ENCODE measurements around the gene CLIC4. TPM values are rescaled to one million over a fixed set of nuclear protein-coding genes. Genes with fewer than 3 reads are reported as not detected.

The CLIC4 gene
- total RNA-seq, 2 donors from 2014 or later, result 740 to 777 TPM

GRCh38 chr1:24858277-24858676 lies 113.0 kb downstream of the CLIC4 start:
- Histone ChIP-seq H3K4me3 (no peak overlapping the region), H3K27ac (no peak overlapping the region), H3K9me3 (no peaks in the 10 kb centered on the region), H3K27me3 (replicated peaks; ENCODE audit: insufficient read depth) (no peaks in the 10 kb centered on the region), H3K4me1 (ENCODE audit: control insufficient read depth in 1 of 2, low read depth in 2 of 2) (no peaks in the 10 kb centered on the region), H3K36me3 (no peaks in the 10 kb centered on the region)
- ATAC-seq (ENCODE audit: insufficient number of reproducible peaks, low FRiP score, low read depth), result no peak
- TF ChIP-seq CTCF (IDR thresholded peaks at IDR 0.05), result no peak
- no peak for DNase-seq (ENCODE audit: low spot score)

GRCh38 chr1:24859063-24860010 lies 114.1 kb downstream of the CLIC4 start:
- H3K4me3 ChIP-seq, result no peak overlapping the region
- H3K27ac ChIP-seq, result no peak overlapping the region
- TF ChIP-seq CTCF (IDR thresholded peaks at IDR 0.05), result no peak
- H3K36me3 ChIP-seq, result no peaks in the 10 kb centered on the region
- ATAC-seq (ENCODE audit: insufficient number of reproducible peaks, low FRiP score, low read depth), result no peak
- H3K27me3 ChIP-seq (replicated peaks; ENCODE audit: insufficient read depth), result no peaks in the 10 kb centered on the region
- no peaks in the 10 kb centered on the region for H3K9me3 ChIP-seq
- DNase-seq (ENCODE audit: low spot score), result no peak
- no peaks in the 10 kb centered on the region for H3K4me1 ChIP-seq (ENCODE audit: control insufficient read depth in 1 of 2, low read depth in 2 of 2)

DNA sequence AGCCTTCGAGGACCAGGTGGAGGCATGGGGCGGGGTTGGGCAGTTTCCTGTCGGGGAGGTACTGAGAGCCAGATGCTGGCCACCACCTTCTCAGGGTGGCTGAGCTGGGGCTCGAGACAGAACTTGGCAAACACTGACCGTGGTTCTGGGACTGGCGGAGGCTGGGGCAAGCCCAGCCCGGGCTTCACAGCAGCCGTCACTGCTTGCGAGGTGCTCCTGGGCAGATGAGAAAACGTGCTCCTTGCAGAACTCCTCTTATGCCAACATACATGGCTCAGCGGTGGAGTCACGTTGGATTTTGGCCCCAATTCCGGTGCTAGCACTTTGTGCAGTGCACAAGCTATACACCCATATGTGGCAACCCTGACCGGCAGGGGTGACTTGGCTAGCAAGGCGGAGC lies 115.6 kb downstream of the CLIC4 start:
- Histone ChIP-seq H3K27ac (no peak overlapping the region), H3K27me3 (replicated peaks; ENCODE audit: insufficient read depth) (no peaks in the 10 kb centered on the region), H3K4me1 (ENCODE audit: control insufficient read depth in 1 of 2, low read depth in 2 of 2) (no peaks in the 10 kb centered on the region), H3K9me3 (no peaks in the 10 kb centered on the region), H3K4me3 (no peak overlapping the region), H3K36me3 (no peaks in the 10 kb centered on the region)
- DNase-seq (ENCODE audit: low spot score) (no peak), ATAC-seq (ENCODE audit: insufficient number of reproducible peaks, low FRiP score, low read depth) (no peak)
- TF ChIP-seq CTCF (IDR thresholded peaks at IDR 0.05), result no peak

DNA sequence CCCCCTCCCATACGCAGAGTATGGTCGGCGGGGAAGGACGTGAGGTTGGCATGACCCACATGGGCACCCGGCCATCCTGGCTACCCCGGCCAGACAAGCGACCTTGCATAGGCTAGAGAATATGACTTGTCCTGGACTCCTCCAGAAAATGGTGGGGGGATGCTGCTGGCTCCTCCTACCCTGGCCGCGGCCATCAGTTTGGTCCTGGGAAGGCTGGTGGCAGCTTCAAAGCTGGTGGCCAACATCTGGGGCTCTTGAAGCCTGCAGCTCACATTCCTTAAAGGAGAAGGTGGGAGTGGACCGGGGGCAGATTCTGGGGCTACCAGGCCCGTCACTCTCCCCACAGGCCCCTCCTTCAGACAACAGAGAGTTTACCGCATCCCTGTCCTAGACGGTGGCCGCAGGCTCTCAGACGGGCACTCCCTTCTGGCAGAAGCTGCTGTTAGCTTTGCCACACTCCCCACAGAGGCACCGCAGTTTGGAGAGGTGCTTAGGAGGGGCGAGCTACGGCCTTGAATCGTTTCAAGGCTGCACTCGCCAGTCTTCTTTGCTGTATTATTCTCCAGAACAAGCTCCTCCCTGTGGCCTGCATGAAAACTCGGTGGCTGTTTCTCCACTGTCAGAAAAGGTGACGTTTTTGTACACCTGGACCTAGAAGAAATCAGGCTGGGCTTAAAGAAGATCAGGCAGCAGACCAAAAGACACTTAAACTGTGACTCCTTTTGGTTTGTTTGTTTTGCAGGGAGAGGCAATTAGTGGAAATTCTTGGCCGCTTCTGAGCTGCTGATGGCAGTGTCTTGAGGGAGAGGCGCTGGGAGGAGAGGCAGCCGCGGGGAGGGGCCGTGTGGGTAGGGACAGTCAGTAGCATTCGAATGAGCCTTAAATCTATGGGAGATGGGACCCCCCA lies 116.8 kb downstream of the CLIC4 start:
- H3K36me3 ChIP-seq, result no peaks in the 10 kb centered on the region
- H3K4me3 ChIP-seq, result no peak overlapping the region
- DNase-seq (ENCODE audit: low spot score), result no peak
- no peaks in the 10 kb centered on the region for H3K9me3 ChIP-seq
- no peak overlapping the region for H3K27ac ChIP-seq
- no peaks in the 10 kb centered on the region for H3K27me3 ChIP-seq (replicated peaks; ENCODE audit: insufficient read depth)
- ATAC-seq (ENCODE audit: insufficient number of reproducible peaks, low FRiP score, low read depth), result no peak
- TF ChIP-seq CTCF (IDR thresholded peaks at IDR 0.05), result no peak
- no peaks in the 10 kb centered on the region for H3K4me1 ChIP-seq (ENCODE audit: control insufficient read depth in 1 of 2, low read depth in 2 of 2)

All from thoracic aorta (tissue), 2 donors.